PC-3 (cell line): ENCODE data around the gene SPATA31D3.

ENCODE experiments used
- EZH2 ChIP-seq: fragments of 300-600 bp; sonication (generic); IDR thresholded peaks from one replicate; pipeline ENCODE4 v1.6.1; 2017; ENCODE audit warnings: antibody characterized with exemption, mild to moderate bottlenecking, low read length; ENCODE audit not compliant: unreplicated experiment
- TF ChIP-seq, protein P1 (sequence below): fragments of 300-600 bp; sonication (generic); conservative IDR thresholded peaks from 2 replicates; pipeline ENCODE4 v1.5.1; 2017; ENCODE audit warnings: antibody characterized with exemption, low read depth, mild to moderate bottlenecking, low read length

DNA sequence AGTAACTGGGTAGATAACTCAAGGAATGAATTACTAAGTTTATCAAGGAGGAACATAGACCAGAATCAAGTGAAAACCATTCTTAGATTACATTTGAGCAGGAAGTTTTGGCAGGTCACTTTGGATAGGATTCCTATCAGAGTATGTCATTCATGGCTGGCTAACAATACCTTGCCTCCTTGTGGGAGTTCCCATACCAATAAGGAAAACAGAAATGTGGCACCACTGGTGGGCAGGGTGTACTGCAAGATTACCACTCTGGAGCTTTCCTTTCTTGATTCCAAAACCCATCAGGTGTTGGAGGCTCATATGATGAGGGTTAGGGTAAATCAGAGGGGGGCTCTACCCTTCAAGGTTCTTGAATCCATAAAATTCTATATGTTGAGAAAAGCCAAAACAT is 26.7 kb downstream of the SPATA31D3 start:
- TF ChIP-seq, protein P1, sequence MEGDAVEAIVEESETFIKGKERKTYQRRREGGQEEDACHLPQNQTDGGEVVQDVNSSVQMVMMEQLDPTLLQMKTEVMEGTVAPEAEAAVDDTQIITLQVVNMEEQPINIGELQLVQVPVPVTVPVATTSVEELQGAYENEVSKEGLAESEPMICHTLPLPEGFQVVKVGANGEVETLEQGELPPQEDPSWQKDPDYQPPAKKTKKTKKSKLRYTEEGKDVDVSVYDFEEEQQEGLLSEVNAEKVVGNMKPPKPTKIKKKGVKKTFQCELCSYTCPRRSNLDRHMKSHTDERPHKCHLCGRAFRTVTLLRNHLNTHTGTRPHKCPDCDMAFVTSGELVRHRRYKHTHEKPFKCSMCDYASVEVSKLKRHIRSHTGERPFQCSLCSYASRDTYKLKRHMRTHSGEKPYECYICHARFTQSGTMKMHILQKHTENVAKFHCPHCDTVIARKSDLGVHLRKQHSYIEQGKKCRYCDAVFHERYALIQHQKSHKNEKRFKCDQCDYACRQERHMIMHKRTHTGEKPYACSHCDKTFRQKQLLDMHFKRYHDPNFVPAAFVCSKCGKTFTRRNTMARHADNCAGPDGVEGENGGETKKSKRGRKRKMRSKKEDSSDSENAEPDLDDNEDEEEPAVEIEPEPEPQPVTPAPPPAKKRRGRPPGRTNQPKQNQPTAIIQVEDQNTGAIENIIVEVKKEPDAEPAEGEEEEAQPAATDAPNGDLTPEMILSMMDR = no peak
- no peak for TF ChIP-seq EZH2
